ENCODE measurements around the gene HS1BP3.

DNA sequence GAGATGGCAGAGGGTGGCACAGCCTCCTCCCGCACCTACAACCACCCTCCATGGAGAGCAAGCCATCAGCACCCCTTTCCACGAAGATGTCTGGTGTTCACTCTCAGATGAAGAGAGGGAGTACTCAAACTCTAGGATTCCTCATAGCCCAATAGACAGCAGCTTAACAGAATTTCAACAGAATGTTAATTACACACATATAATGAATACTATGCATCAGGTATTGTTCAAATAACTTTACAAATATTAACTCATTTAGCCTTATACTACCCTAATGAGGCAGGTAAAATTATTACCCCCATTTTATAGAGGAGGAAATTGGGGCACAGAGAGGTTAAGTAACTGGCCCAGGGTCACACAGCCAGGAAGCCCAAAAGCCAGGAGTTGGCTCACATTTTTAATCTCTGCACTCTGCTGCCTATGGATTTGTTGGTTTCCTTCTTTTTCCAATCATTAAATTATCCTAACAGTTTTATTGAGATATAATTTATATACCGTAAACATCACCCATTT, 39.0 kb downstream of the HS1BP3 start:
- TF ChIP-seq EZH2 (IDR thresholded peaks at IDR 0.05): no peak
- no peak for TF ChIP-seq CTCF (IDR thresholded peaks at IDR 0.05 in 2 of 3, conservative IDR thresholded peaks at IDR 0.05 in 1 of 3; ENCODE audit: borderline replicate concordance in 1 of 3, insufficient read depth in 1 of 3, low read depth in 2 of 3, low read length in 2 of 3)
- no peak for TF ChIP-seq POLR2A (IDR thresholded peaks at IDR 0.05; ENCODE audit: borderline replicate concordance, extremely low read depth, insufficient read depth, insufficient read length)
- no peak for TF ChIP-seq POLR2AphosphoS5 (IDR thresholded peaks at IDR 0.05; ENCODE audit: low read depth, low read length)
- no peak for TF ChIP-seq MAX (IDR thresholded peaks at IDR 0.05)
- TF ChIP-seq YY1 (IDR thresholded peaks at IDR 0.05; ENCODE audit: extremely low read depth, insufficient replicate concordance, low read depth, low read length): no peak
- TF ChIP-seq ZFX (IDR thresholded peaks at IDR 0.05): no peak
- TF ChIP-seq ZNF274 (IDR thresholded peaks at IDR 0.05; ENCODE audit: low read depth, low read length): no peak
- TF ChIP-seq JUND (IDR thresholded peaks at IDR 0.05): no peak
- no peak for TF ChIP-seq CEBPB (IDR thresholded peaks at IDR 0.05; ENCODE audit: low read depth)
- no peak for TF ChIP-seq SRF (IDR thresholded peaks at IDR 0.05; ENCODE audit: low read depth)

Data from HCT116 (cell line).